HG02973 (cell line): ENCODE measurements around the gene LTBP1.

ENCODE experiments used
- ATAC-seq: cut with Tn5 transposase; IDR thresholded peaks from one replicate; pipeline ENCODE4 v1.9.1; 2021; ENCODE audit warnings: moderate library complexity; ENCODE audit not compliant: unreplicated experiment

LTBP1 gene

DNA sequence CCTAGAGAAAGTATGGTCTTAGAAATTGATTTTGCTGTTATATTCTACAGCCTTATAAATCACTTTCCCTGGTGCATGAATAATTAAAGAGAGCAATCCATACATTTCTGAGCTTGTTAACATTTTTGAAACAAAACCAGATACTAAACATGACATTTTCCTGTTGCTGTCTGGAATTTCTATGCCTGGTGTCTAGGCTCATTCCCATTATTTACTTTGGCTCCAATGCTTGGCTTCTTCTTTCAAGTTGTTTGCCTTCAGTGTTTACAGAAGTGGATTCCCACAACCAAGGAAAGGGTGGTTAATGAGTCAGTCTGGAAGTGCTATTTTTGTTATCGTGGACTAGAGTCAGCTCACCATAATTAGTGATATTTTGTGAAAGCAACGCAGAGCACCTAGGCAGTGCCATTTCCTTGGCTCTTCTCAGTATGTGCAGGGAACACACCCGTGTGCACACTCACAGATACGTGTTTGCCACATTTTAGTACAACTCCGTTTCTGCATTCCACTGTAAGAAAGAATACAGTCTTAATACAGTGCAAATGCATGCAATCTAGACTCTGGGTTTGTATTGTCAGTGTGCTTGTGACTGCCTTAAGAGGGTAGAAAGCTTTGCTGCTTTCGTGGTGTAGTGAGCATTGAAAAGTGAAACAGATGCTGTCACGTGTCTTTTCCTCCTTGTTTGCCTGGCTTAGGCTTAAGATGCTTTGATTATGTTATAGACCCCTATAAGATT, 344.7 kb downstream of the LTBP1 start:
- no peak for ATAC-seq

GRCh38 chr2:33292063-33292462, 345.3 kb downstream of the LTBP1 start:
- no peak for ATAC-seq

GRCh38 chr2:33292981-33293595, 346.3 kb downstream of the LTBP1 start:
- ATAC-seq = no peak

DNA sequence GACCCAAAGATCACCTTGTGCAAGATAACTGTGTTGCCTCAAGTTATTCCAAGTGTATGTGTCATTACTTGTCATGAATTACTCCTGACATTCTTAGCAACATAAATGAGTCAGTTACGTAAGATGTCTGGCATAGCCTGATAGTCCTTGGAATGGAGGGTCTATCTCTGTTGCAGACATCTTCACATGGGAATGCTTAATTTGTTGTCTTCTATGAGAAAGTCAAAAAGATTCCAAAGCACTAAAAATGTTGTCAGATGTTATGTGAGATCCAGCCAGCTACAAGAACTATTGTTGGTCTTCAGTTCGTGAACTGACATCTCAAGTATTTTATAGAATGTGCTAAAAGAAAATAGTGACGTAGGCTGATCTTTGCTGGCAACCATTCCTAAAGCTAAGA, 351.5 kb downstream of the LTBP1 start:
- ATAC-seq = no peak

DNA sequence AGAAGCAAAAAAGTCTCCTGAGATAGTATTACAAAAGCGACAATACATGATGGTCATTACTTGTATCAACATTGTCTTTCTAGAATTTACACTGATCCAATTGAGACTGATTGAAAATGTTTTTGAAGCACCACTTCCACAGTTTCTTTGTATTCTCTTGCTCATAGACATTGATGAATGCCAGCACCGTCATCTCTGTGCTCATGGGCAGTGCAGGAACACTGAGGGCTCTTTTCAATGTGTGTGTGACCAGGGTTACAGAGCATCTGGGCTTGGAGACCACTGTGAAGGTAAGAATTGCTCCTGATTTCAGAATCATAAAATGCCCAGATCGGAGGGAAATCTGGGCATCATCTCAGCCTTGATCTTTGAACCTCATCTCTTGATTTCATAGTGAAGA, 354.6 kb downstream of the LTBP1 start:
- ATAC-seq = no peak

- ATAC-seq = no peak
These were observed 355.6 kb downstream of the LTBP1 start for GRCh38 chr2:33302348-33302747.

- no peak for ATAC-seq
These were observed 357.5 kb downstream of the LTBP1 start for GRCh38 chr2:33304032-33304864.

GRCh38 chr2:33307659-33308270, 361.0 kb downstream of the LTBP1 start:
- no peak for ATAC-seq

DNA sequence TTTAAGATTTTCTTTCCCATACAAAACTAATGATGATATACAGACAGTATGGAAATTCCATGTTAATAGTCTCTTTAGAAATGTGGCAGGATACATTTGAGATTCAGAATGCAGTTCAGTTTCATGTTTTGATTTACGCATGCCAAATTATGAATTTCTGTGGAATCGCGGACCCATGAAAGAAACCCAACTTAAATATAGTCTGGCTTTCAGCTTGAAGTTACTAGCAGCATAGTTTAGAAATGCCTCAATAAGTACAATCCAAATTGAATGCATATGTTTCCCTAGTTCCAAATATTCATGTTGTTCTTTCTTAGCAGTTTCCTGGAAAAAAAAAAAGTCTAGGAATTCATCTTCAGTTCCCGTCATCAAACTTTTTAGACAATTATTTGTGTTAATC, 365.6 kb downstream of the LTBP1 start:
- ATAC-seq = no peak

GRCh38 chr2:33313039-33313438, 366.3 kb downstream of the LTBP1 start:
- no peak for ATAC-seq

DNA sequence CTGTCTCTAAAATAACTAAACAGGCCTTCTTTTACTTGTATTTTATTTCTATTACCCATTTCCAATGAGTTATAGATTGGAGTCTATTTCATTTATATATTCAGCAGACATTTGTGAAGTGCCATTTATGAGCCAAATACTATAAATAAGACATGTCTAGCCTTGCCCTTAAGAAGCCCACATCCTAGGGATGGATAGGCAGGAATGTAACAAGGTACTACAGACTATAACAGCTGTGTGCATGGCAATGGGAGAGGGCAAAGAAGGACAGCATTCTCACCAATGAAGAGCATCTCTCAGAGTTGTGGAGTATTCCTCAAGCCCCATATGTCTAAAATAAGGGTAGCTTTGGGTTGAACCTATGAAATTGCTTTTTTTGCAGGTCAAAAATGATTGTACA, 367.8 kb downstream of the LTBP1 start:
- ATAC-seq = no peak

GRCh38 chr2:33316328-33316727, 369.6 kb downstream of the LTBP1 start:
- no peak for ATAC-seq

GRCh38 chr2:33317369-33318007, 370.7 kb downstream of the LTBP1 start:
- ATAC-seq = no peak

DNA sequence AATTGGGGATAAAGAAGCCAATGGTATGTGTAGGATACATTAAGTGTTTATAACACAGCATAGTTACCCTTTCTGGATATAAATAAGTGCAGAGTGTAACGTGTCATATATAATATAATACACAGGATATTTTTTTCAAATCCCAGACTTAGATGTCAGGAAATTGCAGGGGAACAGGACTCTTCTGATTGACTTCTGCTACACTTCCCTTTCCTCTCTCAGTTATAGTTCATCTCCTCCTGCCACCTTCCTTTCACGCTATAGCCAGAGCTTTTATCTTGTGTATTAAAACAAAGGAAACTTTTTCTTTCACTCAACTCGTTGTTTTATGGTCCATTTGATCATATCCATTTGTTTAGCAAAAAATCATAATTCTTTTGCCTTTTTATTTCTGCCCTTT, 371.7 kb downstream of the LTBP1 start:
- ATAC-seq = no peak

DNA sequence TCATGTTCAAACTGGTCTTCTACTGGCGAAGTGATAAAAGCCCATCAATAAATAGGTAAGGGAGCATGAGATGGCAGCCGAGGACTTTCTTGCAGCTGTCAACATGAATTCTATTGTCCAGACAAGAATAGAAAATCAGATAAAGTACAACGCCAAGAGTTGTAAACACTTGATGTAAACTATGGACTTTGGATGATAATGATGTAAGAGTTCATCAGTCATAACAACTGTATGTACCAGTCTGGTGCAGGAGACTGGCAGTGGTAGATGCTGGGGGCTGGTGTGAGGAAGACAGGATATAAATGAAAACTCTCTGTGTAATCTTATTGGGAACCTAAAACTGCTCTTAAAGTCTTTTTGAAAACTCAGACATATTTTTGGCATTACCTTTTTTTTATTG, 373.8 kb downstream of the LTBP1 start:
- no peak for ATAC-seq

DNA sequence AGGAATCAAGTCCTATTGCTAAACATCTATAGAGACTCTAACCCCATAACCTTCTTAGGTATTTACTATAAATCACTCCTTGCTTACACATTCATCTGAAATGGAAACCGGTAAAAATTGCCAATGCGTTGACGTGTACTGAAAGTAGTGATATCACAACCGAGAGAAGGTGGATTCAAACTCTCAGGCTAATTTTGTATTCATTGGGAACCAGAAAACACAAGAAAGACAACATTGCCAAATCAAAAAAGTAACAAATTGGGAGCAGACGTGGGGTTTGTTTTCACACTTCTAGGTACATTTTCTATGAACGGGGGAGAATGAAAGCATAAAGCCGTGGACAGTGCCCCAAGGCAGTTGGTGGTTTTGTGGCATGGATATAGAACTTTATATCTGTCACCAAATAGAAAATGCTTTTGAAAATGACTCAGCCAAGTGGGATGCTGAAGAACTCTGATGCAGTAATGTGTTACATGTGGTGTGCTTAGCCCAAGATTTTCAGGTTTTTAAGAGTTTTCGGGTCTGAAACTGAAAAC, 374.6 kb downstream of the LTBP1 start:
- peak; percentile 75 for ATAC-seq

DNA sequence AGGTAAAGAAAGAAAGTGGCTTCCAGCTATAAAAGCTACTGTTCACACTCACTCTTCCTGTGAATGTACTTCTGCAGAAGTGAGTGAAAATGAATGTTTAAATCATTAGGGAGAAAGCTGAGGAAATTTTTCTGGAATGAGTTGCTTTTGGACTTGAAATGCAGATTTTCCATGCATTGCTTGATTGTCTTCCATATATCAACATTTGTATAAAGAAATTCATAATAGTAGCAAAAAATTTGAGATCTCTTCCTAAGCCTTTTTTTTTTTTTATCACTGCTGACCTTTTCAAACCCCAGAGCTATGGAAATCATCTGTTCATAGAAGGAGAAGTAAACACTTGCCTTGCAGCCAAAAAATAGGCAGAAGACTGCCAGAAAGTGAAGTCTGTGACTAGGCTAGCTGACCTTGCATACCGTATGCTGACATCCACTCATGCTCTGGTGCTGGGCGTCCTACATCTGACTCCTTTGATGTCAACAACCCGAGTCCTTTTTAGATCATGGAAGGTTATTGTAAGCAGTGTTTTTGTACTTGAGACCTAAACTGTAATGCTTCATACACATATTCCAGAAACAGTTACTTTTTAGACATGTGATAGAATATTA, 375.2 kb downstream of the LTBP1 start:
- no peak for ATAC-seq

DNA sequence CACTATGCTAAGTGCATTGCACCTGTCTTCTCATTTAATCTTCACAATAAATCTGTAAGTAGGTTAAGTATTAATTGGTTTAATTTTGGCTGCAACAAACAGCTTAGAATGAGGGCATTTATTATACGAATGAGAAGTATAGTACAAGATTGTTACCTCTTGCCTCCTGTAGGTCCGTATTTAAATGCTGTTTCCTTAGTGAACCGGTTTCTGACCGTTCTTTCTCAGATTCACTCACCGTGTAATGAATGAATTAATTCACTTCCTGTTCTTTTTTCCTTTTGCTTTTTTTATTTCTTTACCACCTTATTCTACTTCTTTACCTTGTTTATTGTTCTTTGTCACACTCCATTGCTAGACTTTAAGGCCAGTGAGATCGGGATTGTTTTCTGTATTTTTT, 375.9 kb downstream of the LTBP1 start:
- no peak for ATAC-seq

DNA sequence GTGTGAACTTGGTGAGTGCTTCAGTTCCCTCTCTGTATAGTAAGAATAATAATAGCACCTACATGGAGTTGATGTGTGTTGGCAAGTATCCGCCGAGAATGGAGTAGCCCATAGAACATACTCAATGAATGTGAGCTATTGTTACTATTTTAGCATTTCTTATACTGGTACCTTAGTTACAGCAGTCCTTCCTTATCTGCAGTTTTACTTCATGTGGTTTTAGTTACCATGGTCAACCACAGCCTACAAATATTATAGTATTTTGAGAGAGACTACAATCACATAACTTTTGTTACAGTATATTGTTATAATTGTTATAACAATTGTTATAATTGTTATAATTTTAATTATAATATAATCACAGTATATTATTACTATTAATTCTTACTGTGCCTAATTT, 377.2 kb downstream of the LTBP1 start:
- ATAC-seq = no peak

DNA sequence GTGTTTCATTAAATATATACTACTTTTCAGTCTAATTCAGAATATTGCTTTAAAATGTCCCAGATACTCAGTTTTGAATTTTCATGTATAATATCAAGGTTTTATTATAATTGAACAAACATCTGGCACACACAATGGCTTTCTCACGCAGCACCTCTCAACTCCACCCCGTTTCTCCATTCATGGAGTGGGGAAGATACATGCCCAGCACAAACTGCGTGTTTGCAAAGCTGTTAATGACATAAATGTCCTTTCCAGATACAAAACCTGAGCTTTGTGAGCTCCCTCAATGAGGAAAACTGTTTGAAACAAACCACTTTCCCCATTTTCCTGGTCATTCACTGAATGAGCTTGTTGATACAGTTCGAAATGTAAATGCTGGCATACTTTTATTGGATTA, 379.3 kb downstream of the LTBP1 start:
- no peak for ATAC-seq
